Right lobe of liver (tissue), 6 donors: ENCODE results near the gene TRNAU1AP. TPM values are rescaled to one million over a fixed set of nuclear protein-coding genes. Genes with fewer than 3 reads are reported as not detected.
"Not testable (repeated sequence)": the region's sequence is repeated elsewhere in the genome, so short reads cannot be mapped to it uniquely, and the experiment has no call there.

ENCODE experiments used
- ATAC-seq, 4 donors: fragments of 200-7000 bp; cut with Tn5 transposase; one replicate each; pipeline ENCODE4 v1.9.1; 2020; ENCODE audit warnings: mild to moderate bottlenecking in 4 of 4, moderate library complexity in 4 of 4
- DNase-seq, 3 donors: peaks; one replicate each; pipeline ENCODE4 v3.0.0-alpha.2; 2020
- H3K27ac ChIP-seq, 3 donors: fragments of 200-600 bp; one replicate each; pipeline ENCODE4 v1.8.0; 2022
- H3K27me3 ChIP-seq, 2 donors: fragments of 200-600 bp; one replicate each; pipeline ENCODE4 v1.8.0; 2022
- H3K36me3 ChIP-seq, 4 donors: fragments of 200-600 bp; sonication (generic) in 1 of 4; one replicate each; pipeline versions ENCODE4 v1.5.1 to v1.8.0; 2017 to 2022; ENCODE audit warnings: control low read depth in 1 of 4
- H3K4me1 ChIP-seq, 4 donors: fragments of 200-600 bp; sonication (generic) in 1 of 4; one replicate each; pipeline versions ENCODE4 v1.5.1 to v1.8.0; 2017 to 2022; ENCODE audit warnings: control low read depth in 1 of 4
- H3K4me3 ChIP-seq, 3 donors: fragments of 200-600 bp; one replicate each; pipeline ENCODE4 v1.8.0; 2022
- H3K9me3 ChIP-seq, 4 donors: fragments of 200-600 bp; sonication (generic) in 1 of 4; one replicate each; pipeline versions ENCODE4 v1.5.1 to v1.8.0; 2017 to 2022; ENCODE audit warnings: control low read depth in 1 of 4
- POLR2A ChIP-seq: fragments of 450-650 bp; IDR thresholded peaks from one replicate; pipeline ENCODE4 v1.6.1; 2017; ENCODE audit warnings: antibody characterized with exemption, mild to moderate bottlenecking
- WGBS: methylation state at CpG from one replicate; pipeline ENCODE4 v1.1.6; 2018; ENCODE audit warnings: low coverage, low lambda C conversion rate; ENCODE audit not compliant: insufficient coverage; ENCODE audit errors: missing lambda C conversion rate; 5-methylcytosine and 5-hydroxymethylcytosine counted together
- intact Hi-C, 2 donors: fragments of 100-400 bp; cut with DNase I; formaldehyde crosslinking; loops; one replicate each; pipeline versions ENCODE4 v1.11.2 to v1.14.1; 2022
- total RNA-seq, 6 experiments: library from RNA; depleted of rRNA in 2 of 6; stranded (reverse); fragments of >200 nt in 2 of 6; fragmentation: NEBNext Ultra II Directional in 3 of 6; extraction: Animal tissue kit (Norgen Biotek cat#: 25700) in 3 of 6; gene quantifications; one replicate each; pipeline versions ENCODE4 v1.1.0 to v1.2.4, GENCODE V29; 2016 to 2023
- TF ChIP-seq, protein P1 (sequence below), 4 donors: fragments of 200-600 bp in 3 of 4; fragments of 450-650 bp in 1 of 4; IDR thresholded peaks; one replicate each; pipeline versions ENCODE4 v1.5.1 to v1.8.0; 2016 to 2022; ENCODE audit warnings: antibody characterized with exemption in 4 of 4, mild to moderate bottlenecking in 2 of 4
- donor health status: DM: no; HTN: yes; CAD: no.
- donor health status: DM: no; HTN: no; CAD: no.
- donor health status: DM: no; HTN: no; CAD: no.
- donor health status: DM: no; HTN: yes; CAD: no.
- donor health status: DM: no; HTN: yes; CAD: no.

TRNAU1AP gene
- total RNA-seq, 6 experiments from 2014 or later, result 5.2 to 14.8 (median 7.3) TPM

DNA sequence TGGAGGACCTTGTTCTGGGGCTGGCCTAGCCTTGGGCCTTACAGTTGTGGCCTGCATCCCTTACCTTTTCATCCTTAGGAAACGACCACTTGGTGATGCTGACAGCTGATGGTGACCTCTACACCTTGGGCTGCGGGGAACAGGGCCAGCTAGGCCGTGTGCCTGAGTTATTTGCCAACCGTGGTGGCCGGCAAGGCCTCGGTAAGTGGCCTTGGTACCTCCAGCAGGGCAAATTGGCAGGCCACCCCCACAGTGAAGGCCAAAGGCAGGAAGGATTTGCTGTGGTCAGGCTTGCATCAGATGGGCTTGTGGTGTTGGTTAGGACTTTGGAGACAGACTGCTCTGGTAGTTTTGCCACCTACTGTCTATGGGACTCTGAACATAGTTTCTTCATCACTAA lies 17.7 kb upstream of the TRNAU1AP start:
- no peak for TF ChIP-seq POLR2A
- TF ChIP-seq, protein P1, sequence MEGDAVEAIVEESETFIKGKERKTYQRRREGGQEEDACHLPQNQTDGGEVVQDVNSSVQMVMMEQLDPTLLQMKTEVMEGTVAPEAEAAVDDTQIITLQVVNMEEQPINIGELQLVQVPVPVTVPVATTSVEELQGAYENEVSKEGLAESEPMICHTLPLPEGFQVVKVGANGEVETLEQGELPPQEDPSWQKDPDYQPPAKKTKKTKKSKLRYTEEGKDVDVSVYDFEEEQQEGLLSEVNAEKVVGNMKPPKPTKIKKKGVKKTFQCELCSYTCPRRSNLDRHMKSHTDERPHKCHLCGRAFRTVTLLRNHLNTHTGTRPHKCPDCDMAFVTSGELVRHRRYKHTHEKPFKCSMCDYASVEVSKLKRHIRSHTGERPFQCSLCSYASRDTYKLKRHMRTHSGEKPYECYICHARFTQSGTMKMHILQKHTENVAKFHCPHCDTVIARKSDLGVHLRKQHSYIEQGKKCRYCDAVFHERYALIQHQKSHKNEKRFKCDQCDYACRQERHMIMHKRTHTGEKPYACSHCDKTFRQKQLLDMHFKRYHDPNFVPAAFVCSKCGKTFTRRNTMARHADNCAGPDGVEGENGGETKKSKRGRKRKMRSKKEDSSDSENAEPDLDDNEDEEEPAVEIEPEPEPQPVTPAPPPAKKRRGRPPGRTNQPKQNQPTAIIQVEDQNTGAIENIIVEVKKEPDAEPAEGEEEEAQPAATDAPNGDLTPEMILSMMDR (IDR thresholded peaks at IDR 0.05), result no peak
- Histone ChIP-seq H3K4me3 (no peak overlapping the region), H3K36me3 (peaks cover 0 to 15% (median 0%) of the 10 kb centered on the region in 4 donors), H3K4me1 (no peaks in the 10 kb centered on the region), H3K27me3 (no peaks in the 10 kb centered on the region), H3K27ac (no peak overlapping the region), H3K9me3 (no peaks in the 10 kb centered on the region)
- 41% methylated on average over 5 of the region's 6 CpGs for WGBS
- intact Hi-C loops, result no loop called here
- no peak for DNase-seq
- peak in 2 of 4 donors; percentile 30 for ATAC-seq

DNA sequence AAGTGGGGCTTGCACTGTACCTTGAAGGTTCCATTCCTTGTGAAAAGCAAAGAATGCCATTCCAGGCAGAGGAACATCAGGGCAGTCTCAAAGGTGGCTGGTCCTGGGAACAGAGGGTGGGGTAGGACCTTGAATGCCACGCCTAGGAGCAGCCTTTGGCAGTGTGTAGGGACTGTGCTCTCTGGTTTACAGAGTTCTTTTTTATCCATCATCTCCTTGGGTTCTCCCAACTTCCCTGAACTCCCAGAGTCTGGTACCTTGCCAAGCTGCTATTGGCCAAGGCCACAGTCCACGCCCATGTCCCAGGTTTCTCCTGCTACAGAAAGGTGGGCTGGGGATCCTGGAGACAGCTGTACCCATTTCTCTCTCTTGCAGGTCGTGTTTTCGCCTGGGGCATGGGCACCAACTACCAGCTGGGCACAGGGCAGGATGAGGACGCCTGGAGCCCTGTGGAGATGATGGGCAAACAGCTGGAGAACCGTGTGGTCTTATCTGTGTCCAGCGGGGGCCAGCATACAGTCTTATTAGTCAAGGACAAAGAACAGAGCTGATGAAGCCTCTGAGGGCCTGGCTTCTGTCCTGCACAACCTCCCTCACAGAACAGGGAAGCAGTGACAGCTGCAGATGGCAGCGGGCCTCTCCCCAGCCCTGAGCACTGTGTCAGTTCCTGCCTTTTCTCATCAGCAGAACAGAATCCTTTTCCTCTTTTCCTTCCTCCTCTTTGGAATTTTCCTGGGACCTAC lies 15.3 kb upstream of the TRNAU1AP start:
- peak in 1 of 4 donors; percentile 30 for ATAC-seq

DNA sequence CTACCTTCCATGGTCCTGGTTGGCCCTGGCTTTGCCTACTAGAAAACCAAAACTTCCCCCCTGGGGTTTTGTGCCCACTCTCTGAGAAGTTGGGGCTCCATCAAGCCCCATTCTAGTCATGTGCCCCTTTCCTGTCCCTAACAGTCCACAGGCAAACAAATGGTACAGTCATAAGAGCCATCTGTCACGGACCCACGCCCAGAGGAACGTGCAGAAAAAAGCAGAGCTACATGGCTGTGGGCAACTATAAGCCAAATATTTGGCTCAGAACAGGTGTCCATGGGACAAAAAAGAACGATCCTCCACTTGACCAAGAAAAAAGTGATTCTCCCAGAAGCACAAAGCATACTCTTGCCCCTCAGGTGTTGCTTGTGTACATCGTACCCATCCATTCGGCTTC lies 14.6 kb upstream of the TRNAU1AP start:
- WGBS, result 87% methylated on average over 6 of the region's 6 CpGs
- no peak overlapping the region for H3K27ac ChIP-seq
- H3K4me1 ChIP-seq, result no peaks in the 10 kb centered on the region
- intact Hi-C loops, result no loop called here
- no peaks in the 10 kb centered on the region for H3K9me3 ChIP-seq
- H3K4me3 ChIP-seq, result no peak overlapping the region
- DNase-seq, result no peak
- peaks cover 0 to 15% (median 0%) of the 10 kb centered on the region in 4 donors for H3K36me3 ChIP-seq
- TF ChIP-seq, protein P1 (IDR thresholded peaks at IDR 0.05), result no peak
- TF ChIP-seq POLR2A, result no peak
- no peak for ATAC-seq
- H3K27me3 ChIP-seq, result no peaks in the 10 kb centered on the region

More for the DNA sequence above, 15.3 kb upstream of the TRNAU1AP start:
- Histone ChIP-seq H3K36me3 (peaks cover 0 to 15% (median 0%) of the 10 kb centered on the region in 4 donors), H3K4me1 (no peaks in the 10 kb centered on the region), H3K4me3 (no peak overlapping the region), H3K27ac (no peak overlapping the region), H3K27me3 (no peaks in the 10 kb centered on the region), H3K9me3 (no peaks in the 10 kb centered on the region)
- no peak for DNase-seq
- TF ChIP-seq, protein P1 (IDR thresholded peaks at IDR 0.05), result no peak
- no peak for TF ChIP-seq POLR2A
- intact Hi-C loops, result no loop called here
- WGBS, result 67% methylated on average over 2 of the region's 8 CpGs

DNA sequence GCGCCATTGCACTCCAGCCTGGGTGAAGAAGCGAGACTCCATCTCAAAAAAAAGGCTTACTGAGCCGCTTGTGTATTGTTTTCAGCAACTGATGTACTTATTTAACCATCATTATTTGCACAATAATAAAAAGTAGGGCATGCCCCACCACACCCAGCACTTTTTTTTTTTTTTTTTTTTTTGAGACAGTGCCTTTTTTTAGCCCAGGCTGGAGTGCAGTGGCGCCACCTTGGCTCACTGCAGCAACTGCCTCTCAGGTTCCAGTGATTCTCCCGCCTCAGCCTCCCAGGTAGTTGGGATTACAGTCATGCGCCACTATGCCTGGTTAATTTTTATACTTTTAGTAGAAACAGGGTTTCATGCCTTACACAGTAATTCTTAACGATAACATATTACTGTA lies 12.2 kb upstream of the TRNAU1AP start:
- H3K4me3 ChIP-seq, result no peak overlapping the region
- no peak for ATAC-seq
- intact Hi-C loops, result no loop called here
- H3K4me1 ChIP-seq, result no peaks in the 10 kb centered on the region
- no peaks in the 10 kb centered on the region for H3K27me3 ChIP-seq
- H3K9me3 ChIP-seq, result no peaks in the 10 kb centered on the region
- H3K27ac ChIP-seq, result no peak overlapping the region
- TF ChIP-seq, protein P1 (IDR thresholded peaks at IDR 0.05), result no peak
- no peak for TF ChIP-seq POLR2A
- peaks cover 0 to 12% (median 0%) of the 10 kb centered on the region in 4 donors for H3K36me3 ChIP-seq
- no peak for DNase-seq
- WGBS, result 89% methylated on average over 7 of the region's 7 CpGs

DNA sequence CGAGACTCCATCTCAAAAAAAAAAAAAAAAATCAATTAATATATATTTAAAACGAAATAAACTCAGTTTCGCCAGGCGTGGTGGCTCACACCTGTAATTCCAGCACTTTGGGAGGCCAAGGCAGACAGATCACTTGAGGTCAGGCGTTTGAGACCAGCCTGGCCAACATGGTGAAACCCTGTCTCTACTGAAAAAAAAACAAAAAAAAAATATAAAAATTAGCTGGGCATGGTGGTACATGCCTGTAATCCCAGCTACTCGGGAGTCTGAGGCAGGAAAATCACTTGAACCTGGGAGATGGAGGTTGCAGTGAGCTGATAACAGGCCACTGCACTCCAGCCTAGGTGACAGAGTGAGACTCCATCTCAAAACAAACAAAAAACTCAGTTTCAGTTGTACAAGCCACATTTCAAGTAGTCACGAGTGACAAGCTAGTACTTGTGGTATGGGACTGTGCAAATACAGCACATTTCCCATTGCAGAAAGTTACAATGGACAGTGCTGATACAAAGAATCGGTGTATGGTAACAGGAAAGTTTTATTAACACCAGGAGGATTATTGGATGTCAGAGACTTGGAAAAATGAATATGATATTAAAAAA lies 11.4 kb upstream of the TRNAU1AP start:
- H3K4me1 ChIP-seq, H3K4me3 ChIP-seq, H3K36me3 ChIP-seq, DNase-seq, H3K27me3 ChIP-seq, H3K27ac ChIP-seq, intact Hi-C loops, H3K9me3 ChIP-seq, ATAC-seq: not testable (repeated sequence)
- 83% methylated on average over 5 of the region's 8 CpGs for WGBS
